Fibroblast of the aortic adventitia (primary cell): Measurements from ENCODE around the gene SLC27A5. TPM values are rescaled to one million over a fixed set of nuclear protein-coding genes. Genes with fewer than 3 reads are reported as not detected.

Source experiments
- DNase-seq: peaks from one replicate; pipeline ENCODE4 v3.0.0-alpha.2; 2010; ENCODE audit warnings: low read depth
- H3K4me3 ChIP-seq: 2 replicates; pipeline ENCODE4 v1.5.1; 2011; ENCODE audit warnings: low read depth, mild to moderate bottlenecking, control low read depth, low read length, moderate library complexity
- CTCF ChIP-seq: IDR thresholded peaks from 2 replicates; pipeline ENCODE4 v1.5.1; 2011; ENCODE audit warnings: mild to moderate bottlenecking, low read length, control low read depth, inconsistent platforms; ENCODE audit not compliant: insufficient read depth
- total RNA-seq: library from RNA; depleted of rRNA; stranded (reverse); fragments of >200 nt; gene quantifications from 2 replicates; pipeline ENCODE4 v1.2.3, GENCODE V29; 2012; ENCODE audit warnings: low replicate concordance

Gene SLC27A5
- total RNA-seq, 1 donor = 5.2 TPM

DNA sequence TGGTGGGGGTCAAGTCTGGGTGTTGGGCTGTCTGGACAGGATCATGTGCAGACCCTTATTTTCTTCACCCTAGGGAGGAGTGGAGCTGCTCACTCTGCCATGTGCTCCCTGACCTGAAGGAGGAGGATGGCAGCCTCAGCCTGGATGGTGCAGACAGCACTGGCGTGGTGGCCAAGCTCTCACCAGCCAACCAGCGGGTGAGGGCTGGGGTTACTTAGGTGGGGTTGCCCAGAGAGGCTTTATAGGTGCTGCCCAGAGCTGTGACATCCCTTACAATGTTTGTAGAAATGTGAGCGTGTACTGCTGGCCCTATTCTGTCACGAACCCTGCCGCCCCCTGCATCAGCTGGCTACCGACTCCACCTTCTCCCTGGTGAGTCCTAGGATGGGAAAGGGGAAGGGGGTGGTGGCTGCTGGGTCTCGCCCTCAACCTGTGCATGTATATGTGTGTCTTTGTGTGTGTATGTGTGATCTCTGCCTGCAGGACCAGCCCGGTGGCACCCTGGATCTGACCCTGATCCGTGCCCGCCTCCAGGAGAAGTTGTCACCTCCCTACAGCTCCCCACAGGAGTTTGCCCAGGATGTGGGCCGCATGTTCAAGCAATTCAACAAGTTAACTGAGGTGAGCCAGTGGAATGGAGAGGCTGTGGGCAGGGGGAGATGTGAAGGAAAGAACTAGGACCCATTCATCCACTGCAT is 38.0 kb upstream of the SLC27A5 start:
- TF ChIP-seq CTCF = no peak
- H3K4me3 ChIP-seq = no peak overlapping the region
- DNase-seq = no peak

DNA sequence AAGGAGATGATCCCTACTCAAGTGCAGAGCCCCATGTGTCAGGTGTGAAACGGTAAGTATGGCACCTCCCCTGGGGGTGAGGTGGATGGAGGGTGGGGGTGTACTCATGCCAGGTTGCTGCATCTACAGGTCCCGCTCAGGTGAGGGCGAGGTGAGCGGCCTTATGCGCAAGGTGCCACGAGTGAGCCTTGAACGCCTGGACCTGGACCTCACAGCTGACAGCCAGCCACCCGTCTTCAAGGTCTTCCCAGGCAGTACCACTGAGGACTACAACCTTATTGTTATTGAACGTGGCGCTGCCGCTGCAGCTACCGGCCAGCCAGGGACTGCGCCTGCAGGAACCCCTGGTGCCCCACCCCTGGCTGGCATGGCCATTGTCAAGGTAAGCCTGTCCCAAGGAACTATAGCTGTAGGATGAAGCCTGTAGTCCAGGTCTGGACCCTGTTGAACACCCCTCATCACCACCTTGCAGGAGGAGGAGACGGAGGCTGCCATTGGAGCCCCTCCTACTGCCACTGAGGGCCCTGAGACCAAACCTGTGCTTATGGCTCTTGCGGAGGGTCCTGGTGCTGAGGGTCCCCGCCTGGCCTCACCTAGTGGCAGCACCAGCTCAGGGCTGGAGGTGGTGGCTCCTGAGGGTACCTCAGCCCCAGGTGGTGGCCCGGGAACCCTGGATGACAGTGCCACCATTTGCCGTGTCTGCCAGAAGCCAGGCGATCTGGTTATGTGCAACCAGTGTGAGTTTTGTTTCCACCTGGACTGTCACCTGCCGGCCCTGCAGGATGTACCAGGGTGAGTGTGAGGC is 37.3 kb upstream of the SLC27A5 start:
- H3K4me3 ChIP-seq = no peak overlapping the region
- no peak for TF ChIP-seq CTCF
- no peak for DNase-seq

DNA sequence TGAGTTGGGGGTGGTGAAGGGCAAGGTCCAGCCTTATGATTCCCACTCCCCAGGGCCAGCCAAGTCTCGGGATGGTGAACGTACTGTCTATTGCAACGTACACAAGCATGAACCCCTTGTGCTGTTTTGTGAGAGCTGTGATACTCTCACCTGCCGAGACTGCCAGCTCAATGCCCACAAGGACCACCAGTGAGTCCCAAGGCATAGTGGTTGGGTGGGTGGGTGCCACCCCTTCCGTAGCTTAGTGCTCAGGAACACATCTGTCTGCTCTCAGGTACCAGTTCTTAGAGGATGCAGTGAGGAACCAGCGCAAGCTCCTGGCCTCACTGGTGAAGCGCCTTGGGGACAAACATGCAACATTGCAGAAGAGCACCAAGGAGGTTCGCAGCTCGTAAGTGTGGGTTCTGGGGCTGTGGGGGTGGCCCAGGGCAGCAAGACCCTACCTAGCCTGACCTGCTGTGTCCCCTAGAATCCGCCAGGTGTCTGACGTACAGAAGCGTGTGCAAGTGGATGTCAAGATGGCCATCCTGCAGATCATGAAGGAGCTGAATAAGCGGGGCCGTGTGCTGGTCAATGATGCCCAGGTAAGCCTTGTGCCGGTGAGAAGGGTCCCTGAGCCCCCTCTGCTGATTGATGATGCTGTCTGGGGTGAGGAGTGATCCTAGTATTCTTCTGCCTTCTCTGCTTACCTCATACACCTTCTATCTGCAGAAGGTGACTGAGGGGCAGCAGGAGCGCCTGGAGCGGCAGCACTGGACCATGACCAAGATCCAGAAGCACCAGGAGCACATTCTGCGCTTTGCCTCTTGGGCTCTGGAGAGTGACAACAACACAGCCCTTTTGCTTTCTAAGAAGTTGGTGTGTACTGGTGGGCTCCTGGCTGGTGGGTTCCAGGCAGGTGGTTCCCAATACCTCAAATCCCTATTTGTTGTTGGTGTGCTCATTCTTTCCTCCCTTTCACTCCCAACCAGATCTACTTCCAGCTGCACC is 35.8 kb upstream of the SLC27A5 start:
- TF ChIP-seq CTCF = no peak
- no peak for DNase-seq
- peak overlapping the region; percentile 31 for H3K4me3 ChIP-seq

- TF ChIP-seq CTCF = no peak
- DNase-seq = no peak
- peak overlapping the region; percentile 92 for H3K4me3 ChIP-seq
These were observed 34.3 kb upstream of the SLC27A5 start for GRCh38 chr19:58546019-58546530.

DNA sequence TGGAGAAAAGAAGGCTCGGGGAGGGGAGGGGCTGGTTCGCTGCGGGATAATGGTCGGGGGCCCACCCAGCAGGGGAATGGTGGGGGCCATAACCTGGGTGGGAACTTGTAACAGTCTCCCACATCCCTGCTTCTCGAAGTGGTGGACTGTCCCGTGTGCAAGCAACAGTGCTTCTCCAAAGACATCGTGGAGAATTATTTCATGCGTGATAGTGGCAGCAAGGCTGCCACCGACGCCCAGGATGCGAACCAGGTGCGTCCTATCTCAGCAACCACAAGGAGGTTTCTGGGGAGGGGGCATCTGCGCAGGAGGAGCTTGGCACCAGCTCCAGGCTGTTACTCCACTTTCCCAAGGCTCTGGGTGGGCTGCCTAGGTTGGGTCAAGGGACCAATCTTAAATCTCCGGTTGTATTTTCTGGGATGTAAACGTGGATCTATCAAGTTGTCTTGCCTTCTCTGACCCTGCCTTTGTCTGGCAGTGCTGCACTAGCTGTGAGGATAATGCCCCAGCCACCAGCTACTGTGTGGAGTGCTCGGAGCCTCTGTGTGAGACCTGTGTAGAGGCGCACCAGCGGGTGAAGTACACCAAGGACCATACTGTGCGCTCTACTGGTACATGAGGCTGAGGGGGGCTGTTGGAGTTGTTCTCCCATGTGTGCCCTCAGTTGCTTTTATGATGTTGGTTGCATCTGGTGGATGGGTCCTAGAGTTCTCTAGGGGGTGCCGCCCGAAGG is 33.7 kb upstream of the SLC27A5 start:
- no peak for TF ChIP-seq CTCF
- peak overlapping the region; percentile 92 for H3K4me3 ChIP-seq
- no peak for DNase-seq
